ENCODE data around the gene TCERG1L. TPM values are rescaled to one million over a fixed set of nuclear protein-coding genes. Genes with fewer than 3 reads are reported as not detected.
A peak's percentile ranks its signal among the peaks of the same experiment; 100 is the strongest.

TCERG1L gene
- total RNA-seq, 1 donor from 2014 or later = 0.08 TPM

DNA sequence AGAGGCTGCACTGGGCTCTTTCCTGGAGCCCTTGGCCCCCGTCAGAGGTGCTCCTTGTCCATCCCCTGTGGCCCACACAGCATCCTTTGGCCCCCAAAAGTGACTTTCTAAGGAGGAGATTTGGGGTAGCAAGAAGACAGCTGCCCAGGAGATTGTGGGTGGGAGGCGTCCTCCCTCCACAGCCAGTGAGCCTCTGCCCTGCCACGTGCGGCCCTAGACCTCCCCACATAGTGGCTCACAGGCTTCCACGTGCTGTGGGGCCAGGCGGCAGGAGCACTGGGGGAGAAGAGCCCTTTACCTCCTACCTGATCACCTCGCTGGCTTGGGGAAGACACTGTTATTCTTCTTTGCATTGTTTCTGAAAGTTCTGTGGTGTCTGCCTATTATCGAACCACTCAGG lies 178.8 kb downstream of the TCERG1L start:
- ATAC-seq (no peak), DNase-seq (ENCODE audit: low spot score) (no peak)

GRCh38 chr10:131131726-131132591 lies 179.6 kb downstream of the TCERG1L start:
- ATAC-seq (peak; percentile 48), DNase-seq (ENCODE audit: low spot score) (no peak)

DNA sequence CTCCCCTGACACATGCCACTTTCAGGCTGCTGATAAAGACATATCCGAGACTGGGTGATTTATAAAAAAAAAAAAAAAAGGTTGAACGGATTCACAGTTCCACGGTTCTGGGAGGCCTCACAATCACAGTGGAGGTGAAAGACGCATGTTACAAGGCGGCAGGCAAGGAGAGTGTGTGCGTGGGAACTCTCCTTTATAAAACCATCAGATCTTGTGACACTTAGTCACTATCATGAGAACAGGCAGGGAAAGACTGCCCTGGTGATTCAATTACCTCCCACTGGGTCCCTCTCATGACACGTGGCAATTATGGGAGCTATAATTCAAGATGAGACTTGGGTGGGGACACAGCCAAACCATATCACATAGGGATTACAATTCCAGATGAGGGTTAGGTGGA lies 181.5 kb downstream of the TCERG1L start:
- ATAC-seq (no peak), DNase-seq (ENCODE audit: low spot score) (no peak)

- DNase-seq (ENCODE audit: low spot score) (no peak), ATAC-seq (no peak)
Measured at GRCh38 chr10:131129544-131129943, 182.0 kb downstream of the TCERG1L start.

- ATAC-seq (no peak), DNase-seq (ENCODE audit: low spot score) (no peak)
Measured at GRCh38 chr10:131128731-131129130, 182.8 kb downstream of the TCERG1L start.

- no peak for DNase-seq (ENCODE audit: low spot score)
Measured at GRCh38 chr10:131127610-131128009, 183.9 kb downstream of the TCERG1L start.

GRCh38 chr10:131127138-131127589 lies 184.4 kb downstream of the TCERG1L start:
- no peak for ATAC-seq
- DNase-seq (ENCODE audit: low spot score) = no peak

More at GRCh38 chr10:131127610-131128009, 183.9 kb downstream of the TCERG1L start:
- no peak for ATAC-seq

DNA sequence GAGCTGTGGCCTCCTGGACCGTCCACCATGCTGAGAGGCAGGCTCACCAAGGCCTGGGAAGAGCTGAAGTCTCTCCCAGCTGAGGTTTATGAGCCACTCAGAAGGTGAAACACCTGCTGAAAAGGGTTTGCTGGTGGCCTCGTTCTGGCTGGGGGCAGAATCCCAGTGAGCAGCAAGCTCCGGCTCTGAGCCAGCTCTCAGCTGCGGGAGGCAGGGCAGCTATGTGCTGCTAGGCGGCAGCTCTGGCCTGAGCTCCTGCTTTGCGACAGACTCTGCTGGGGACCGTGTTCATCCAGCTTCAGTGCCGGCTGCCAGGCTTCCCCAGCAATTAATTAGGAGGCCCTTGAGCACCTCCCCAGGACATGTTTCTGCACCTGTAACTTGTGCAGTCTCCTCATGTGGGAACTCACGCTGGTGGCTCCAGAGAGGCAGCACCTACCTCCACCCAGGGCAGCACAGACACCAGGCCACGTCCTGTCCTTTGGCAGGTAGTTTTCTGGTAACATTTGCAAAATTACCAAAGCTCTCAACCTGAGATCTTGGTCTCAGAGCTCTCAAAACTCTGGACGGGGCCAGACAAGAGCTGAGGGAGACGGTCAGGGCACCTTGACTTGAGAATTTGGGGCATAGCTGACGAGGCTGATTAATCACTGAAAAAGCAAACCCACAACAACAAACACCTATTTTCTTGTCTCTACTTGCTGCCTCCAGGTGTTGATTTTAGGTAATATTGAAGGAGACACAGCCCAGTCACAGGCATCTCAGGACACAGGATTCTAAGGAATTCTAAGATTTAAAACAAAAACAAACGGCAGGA lies 185.0 kb downstream of the TCERG1L start:
- DNase-seq (ENCODE audit: low spot score) = no peak
- no peak for ATAC-seq

DNA sequence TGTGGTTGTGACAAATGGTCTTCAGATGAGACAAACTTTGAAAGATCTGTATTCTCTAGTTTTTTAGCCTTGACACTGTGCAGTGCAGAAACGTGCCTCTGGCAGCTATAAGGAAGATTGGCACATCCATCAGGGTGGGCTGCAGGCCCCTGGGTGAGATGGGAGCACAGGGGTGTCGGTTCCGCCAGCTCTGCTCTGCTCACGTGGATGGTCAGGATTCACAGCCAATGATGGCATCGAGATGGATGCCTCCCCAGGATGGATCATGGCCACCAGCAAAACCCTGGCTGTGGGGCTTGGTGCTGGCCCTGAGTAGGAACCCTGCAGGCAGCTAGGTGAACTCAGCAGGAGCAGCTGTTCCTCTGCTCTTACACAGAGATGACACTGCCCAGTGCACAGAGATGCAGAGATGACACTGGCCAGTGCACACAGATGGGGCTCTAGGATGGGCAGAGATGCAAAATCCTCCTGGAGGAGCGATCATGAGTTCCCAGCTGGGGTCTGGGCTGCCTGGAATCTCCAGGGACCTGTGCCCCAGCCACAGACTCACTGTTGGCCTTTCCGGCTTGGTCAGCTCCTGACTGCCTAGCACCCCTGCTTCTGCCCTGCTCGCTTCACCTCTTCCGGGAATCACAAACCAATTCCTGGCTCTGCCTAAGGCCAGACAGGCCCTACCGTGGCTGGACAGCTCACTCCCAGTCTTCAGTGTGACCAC lies 185.9 kb downstream of the TCERG1L start:
- no peak for DNase-seq (ENCODE audit: low spot score)

GRCh38 chr10:131124945-131125344 lies 186.6 kb downstream of the TCERG1L start:
- DNase-seq (ENCODE audit: low spot score) (no peak), ATAC-seq (no peak)

More for the DNA sequence above, 185.9 kb downstream of the TCERG1L start:
- no peak for ATAC-seq

GRCh38 chr10:131123496-131123895 lies 188.0 kb downstream of the TCERG1L start:
- DNase-seq (ENCODE audit: low spot score) (no peak), ATAC-seq (no peak)

GRCh38 chr10:131121511-131122035 lies 189.9 kb downstream of the TCERG1L start:
- no peak for DNase-seq (ENCODE audit: low spot score)
- no peak for ATAC-seq

DNA sequence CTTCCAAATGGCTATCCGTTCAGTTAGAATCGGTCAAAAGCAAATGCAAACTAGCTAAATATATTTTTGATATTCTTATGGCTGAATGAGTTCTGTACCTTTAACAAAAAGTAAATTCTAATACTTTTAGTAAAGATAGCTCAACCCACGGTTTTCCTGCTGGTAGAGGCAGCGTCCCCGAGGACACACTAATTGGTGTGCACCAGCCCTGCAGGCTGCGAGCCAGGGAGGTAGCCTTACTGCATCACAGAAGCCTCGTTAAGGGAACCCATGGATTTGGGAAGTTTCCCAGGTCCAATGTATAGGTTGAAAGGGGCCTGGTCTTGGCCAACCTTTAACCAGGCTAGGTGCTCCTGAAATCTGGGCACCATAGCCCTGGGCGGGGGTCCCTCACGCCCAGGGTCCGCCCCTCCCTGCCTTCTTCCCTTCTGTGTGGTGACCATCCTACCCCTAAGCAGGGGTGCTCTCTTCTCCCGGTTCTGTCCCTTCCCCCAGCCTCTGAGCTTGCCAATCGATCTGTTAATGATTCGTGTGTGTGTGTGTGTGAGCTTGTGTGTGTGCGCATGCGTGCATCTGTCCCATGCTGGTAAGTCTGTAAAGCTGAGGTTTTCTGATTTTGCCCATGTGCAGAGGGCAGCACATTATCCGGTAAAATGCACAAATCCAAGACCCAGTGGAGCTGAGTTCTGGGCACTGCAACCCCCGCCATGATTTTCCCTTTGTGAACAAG lies 191.7 kb downstream of the TCERG1L start:
- no peak for DNase-seq (ENCODE audit: low spot score)
- ATAC-seq = no peak

DNA sequence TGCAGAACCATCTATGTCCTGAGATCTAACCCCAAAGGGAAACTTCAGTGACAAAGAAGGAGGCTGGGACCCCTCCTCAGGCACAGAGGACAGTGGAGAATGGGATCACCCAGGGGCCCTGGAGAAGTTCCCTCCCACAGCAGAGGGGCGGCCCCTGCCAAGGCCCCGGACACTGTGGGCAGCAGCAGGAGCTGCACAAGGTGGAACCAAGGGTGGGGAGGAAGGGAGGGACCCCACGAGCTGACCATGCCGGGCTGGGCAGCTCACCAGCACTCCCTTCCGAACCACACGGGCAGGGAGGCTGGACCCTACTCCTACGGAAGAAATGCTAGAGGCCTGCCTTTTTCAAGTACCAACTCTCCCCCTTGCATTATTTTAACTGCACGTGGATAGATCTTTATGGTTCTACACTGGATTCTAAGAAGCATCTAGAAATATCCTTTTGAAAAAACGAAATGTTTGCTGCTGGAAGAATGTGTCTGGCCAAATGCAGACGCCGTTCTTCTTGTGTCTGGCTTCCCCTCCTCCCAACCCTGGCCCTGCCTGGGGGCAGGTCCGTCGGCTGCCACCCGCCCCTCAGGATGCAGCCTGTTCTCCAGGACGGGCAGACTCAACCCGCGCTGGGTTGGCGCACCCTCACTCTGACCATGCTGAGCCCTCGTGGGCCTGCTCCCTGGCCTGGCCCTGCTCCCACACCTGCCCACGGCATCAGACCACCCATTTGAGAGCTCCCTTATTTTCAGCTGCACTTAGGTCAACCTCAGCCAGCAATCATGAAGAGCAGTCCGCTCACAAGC lies 193.9 kb downstream of the TCERG1L start:
- no peak for DNase-seq (ENCODE audit: low spot score)
- ATAC-seq = no peak

- ATAC-seq (no peak), DNase-seq (ENCODE audit: low spot score) (no peak)
Measured at GRCh38 chr10:131116991-131117375, 194.5 kb downstream of the TCERG1L start.

- no peak for ATAC-seq
- no peak for DNase-seq (ENCODE audit: low spot score)
Measured at GRCh38 chr10:131116216-131116990, 195.1 kb downstream of the TCERG1L start.

DNA sequence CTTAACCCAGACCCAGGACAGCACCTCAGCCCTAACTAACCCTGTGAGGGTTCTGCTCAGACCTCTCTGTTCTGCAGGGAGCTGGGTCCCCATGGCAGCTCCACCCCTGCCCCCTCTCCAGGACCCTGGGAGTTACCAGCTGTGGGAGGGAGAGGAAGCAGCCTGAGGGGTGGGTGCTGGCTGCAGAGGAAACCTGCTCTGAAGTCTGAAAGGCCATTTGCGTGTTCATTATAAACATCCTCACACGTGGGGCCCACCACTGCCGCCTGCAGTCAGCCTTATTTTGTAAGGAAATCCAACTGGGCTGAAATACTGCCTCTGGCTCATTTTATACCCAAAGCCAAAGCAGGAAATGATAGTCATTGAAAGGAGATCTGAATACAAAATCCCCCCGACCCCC lies 195.7 kb downstream of the TCERG1L start:
- ATAC-seq (no peak), DNase-seq (ENCODE audit: low spot score) (no peak)

DNA sequence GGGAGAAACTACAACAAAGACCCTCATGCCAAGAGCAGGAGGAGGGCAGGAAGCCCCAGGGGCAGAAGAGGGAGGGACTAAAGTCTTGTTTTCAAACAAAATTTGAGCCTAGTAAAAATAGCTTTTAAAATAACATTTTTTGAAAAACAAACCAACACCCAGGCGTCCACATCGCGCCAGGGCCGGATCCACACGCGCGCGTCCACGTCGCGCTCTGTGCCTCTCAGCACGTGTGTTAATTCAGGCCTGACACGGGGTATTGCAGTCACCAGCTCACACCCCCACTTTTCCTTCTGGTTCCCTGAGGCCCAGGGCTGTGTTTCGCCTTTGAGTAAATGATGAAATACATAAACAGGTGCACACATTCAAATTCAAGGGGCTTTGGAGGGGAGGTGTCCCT lies 196.2 kb downstream of the TCERG1L start:
- DNase-seq (ENCODE audit: low spot score) = no peak

GRCh38 chr10:131114846-131115245 lies 196.7 kb downstream of the TCERG1L start:
- DNase-seq (ENCODE audit: low spot score) (no peak), ATAC-seq (no peak)

More for the DNA sequence above, 196.2 kb downstream of the TCERG1L start:
- no peak for ATAC-seq

Measured in left lobe of liver (tissue), 2 donors.